ENCODE results near the gene CORO1C. TPM values are rescaled to one million over a fixed set of nuclear protein-coding genes. Genes with fewer than 3 reads are reported as not detected.

Gene CORO1C
- total RNA-seq, 1 donor from 2014 or later: 171 TPM

DNA sequence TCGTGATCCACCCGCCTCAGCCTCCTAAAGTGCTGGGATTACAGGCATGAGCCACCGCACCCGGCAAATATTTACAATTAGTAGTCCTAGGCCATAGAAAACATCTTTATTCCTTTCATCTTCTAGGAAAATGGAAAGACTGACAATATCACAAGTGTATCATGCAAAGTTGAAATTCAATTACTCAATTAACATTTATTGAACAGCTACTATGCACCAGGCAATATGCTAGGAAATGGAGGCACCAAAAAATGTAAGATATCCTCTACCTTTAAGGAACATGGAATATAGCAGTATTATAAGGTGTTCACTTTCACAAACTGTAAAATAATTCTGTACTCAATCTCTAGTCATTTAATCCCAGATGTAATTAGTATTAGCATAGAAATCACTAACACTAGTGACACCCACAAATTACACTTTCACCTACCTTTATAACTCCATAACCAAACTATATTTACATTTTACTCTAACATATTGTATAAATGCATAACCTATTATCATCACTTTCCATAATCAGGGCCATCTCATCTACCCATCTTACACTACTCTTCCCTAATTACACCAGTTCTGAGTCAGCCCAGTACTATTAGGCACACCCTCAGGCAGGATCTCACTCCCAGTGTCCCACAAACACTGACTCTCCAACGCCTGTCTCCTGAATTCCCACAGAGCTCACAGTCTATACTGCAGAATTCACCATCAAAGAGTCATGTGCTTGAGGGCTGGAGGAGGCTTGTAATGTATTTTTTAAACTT, 10.4 kb downstream of the CORO1C start:
- Mint-ChIP-seq H3K27ac (ENCODE audit: unreplicated experiment) (no peak overlapping the region), H3K4me1 (peaks cover 67% of the 10 kb centered on the region), H3K36me3 (ENCODE audit: low read depth) (peaks cover 5% of the 10 kb centered on the region), H3K27me3 (ENCODE audit: low read depth) (no peaks in the 10 kb centered on the region), H3K4me3 (no peak overlapping the region), H3K9me3 (no peaks in the 10 kb centered on the region)
- TF ChIP-seq, protein P1, sequence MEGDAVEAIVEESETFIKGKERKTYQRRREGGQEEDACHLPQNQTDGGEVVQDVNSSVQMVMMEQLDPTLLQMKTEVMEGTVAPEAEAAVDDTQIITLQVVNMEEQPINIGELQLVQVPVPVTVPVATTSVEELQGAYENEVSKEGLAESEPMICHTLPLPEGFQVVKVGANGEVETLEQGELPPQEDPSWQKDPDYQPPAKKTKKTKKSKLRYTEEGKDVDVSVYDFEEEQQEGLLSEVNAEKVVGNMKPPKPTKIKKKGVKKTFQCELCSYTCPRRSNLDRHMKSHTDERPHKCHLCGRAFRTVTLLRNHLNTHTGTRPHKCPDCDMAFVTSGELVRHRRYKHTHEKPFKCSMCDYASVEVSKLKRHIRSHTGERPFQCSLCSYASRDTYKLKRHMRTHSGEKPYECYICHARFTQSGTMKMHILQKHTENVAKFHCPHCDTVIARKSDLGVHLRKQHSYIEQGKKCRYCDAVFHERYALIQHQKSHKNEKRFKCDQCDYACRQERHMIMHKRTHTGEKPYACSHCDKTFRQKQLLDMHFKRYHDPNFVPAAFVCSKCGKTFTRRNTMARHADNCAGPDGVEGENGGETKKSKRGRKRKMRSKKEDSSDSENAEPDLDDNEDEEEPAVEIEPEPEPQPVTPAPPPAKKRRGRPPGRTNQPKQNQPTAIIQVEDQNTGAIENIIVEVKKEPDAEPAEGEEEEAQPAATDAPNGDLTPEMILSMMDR (conservative IDR thresholded peaks at IDR 0.05): no peak
- no peak for DNase-seq (ENCODE audit: low read depth, low spot score)

DNA sequence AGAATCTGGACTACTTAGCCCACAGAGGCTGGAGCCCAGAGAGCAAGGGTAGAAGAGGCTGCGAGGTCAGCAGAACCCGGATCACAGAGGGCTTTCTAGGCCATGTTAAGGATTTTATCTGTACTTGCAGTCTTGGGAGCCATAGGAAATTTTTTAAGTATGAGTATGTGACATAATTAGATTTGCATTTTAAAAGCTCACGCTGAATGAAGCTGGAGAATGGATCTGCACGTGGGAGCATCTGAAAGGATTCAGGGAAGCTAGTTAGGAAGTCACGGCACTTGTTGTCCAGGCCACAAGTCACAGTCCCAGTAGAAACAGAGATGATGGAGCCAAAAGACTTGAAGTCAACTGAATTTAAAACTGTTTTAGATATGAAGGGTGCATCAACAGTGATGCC, 14.1 kb downstream of the CORO1C start:
- H3K36me3 Mint-ChIP-seq (ENCODE audit: low read depth): peaks cover 5% of the 10 kb centered on the region
- H3K4me3 Mint-ChIP-seq: no peak overlapping the region
- no peak for DNase-seq (ENCODE audit: low read depth, low spot score)
- no peaks in the 10 kb centered on the region for H3K27me3 Mint-ChIP-seq (ENCODE audit: low read depth)
- H3K4me1 Mint-ChIP-seq: peaks cover 56% of the 10 kb centered on the region
- TF ChIP-seq, protein P1 (conservative IDR thresholded peaks at IDR 0.05): no peak
- H3K9me3 Mint-ChIP-seq: no peaks in the 10 kb centered on the region
- peak overlapping the region; percentile 81 for H3K27ac Mint-ChIP-seq (ENCODE audit: unreplicated experiment)

DNA sequence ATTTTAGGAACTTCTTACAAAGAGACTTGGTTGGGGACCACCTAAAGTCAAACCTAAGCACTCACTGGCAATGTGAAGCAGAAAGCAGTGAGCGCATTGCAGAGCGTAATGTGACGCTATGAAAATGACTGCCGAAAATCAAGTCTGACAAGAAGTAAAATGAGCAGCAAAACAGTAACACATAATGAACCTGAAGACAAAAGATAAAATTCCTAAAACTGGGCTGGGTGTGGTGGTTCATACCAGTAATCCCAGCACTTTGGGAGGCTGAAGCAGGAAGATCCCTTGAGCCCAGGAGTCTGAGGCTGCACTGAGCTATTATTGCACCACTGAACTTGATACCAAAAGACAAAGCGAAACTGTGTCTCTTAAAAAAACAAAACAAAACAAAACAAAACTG, 16.5 kb downstream of the CORO1C start:
- Mint-ChIP-seq H3K4me1 (peaks cover 43% of the 10 kb centered on the region), H3K4me3 (no peak overlapping the region), H3K27ac (ENCODE audit: unreplicated experiment) (no peak overlapping the region), H3K36me3 (ENCODE audit: low read depth) (peaks cover 5% of the 10 kb centered on the region), H3K9me3 (no peaks in the 10 kb centered on the region), H3K27me3 (ENCODE audit: low read depth) (no peaks in the 10 kb centered on the region)
- DNase-seq (ENCODE audit: low read depth, low spot score): no peak
- TF ChIP-seq, protein P1 (conservative IDR thresholded peaks at IDR 0.05): no peak

DNA sequence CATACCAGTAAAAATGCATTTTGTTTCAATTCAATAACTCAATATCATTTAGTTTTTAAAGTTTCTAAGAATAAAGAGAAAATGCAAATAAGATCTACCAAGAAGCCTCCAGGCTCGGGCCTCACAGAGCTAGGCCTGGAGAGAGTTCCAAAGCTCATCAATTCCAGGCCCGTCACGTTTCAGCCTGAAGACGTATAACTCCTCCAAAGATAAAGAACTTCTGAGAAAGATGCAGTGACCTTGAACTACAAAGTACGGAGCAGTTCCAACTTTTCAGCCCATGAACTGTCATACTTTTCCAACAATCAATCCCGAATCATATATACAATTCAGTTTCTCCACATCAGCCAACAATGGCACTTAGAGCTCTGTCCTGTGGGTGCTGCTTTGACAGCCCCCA, 17.8 kb downstream of the CORO1C start:
- TF ChIP-seq, protein P1 (conservative IDR thresholded peaks at IDR 0.05): no peak
- Mint-ChIP-seq H3K4me3 (no peak overlapping the region), H3K27me3 (ENCODE audit: low read depth) (no peaks in the 10 kb centered on the region), H3K4me1 (peaks cover 37% of the 10 kb centered on the region), H3K27ac (ENCODE audit: unreplicated experiment) (no peak overlapping the region), H3K36me3 (ENCODE audit: low read depth) (peaks cover 5% of the 10 kb centered on the region), H3K9me3 (no peaks in the 10 kb centered on the region)
- no peak for DNase-seq (ENCODE audit: low read depth, low spot score)

DNA sequence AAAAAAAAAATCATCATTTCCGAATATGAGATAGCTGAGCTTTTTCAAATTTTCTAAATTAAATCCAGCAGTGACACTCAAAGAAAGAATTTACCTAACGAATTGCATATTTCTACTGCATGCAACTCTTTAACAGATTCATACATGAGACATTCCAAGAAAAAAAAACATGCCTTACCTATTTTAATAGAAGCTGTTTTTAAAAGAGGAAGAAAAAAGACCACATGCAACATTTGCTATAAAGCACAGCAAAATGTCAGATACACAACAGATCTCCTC, 18.5 kb downstream of the CORO1C start:
- Mint-ChIP-seq H3K27ac (ENCODE audit: unreplicated experiment) (no peak overlapping the region), H3K4me3 (no peak overlapping the region), H3K4me1 (peaks cover 37% of the 10 kb centered on the region), H3K36me3 (ENCODE audit: low read depth) (peaks cover 5% of the 10 kb centered on the region), H3K9me3 (no peaks in the 10 kb centered on the region), H3K27me3 (ENCODE audit: low read depth) (no peaks in the 10 kb centered on the region)
- TF ChIP-seq, protein P1 (conservative IDR thresholded peaks at IDR 0.05): no peak
- no peak for DNase-seq (ENCODE audit: low read depth, low spot score)

Measured in neural crest cell (in vitro differentiated cells).